ENCODE data around the gene ACOT8.
"Not testable (repeated sequence)": the region's sequence is repeated elsewhere in the genome, so short reads cannot be mapped to it uniquely, and the experiment has no call there.

ACOT8 gene

GRCh38 chr20:45813489-45813888, 43.7 kb downstream of the ACOT8 start:
- no peak for TF ChIP-seq CTCF (IDR thresholded peaks at IDR 0.05; ENCODE audit: extremely low read depth, insufficient read depth, missing control alignments)

DNA sequence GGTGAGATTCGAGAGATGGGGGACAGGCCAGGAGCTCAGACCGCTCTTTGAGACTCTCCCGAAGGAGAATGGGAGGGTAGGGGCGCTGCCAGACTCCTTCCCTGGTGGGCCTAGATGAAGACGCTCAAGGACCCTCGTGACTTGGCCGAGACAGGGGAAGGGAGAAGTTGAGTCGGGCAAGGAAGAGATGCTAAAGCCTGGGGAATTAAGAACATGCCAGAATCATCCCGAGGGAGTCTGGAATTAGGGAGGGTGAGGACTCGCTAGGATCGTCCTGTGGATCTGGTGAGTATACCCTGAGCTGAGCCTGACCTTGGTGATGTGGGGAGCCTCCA, 44.2 kb downstream of the ACOT8 start:
- in situ Hi-C loops (cut with MboI; ENCODE audit: low pct_unique_long_range_greater_than_20kb, low sequenced_read_pairs, unreplicated experiment) = no loop called here
- DNase-seq (ENCODE audit: low spot score) = no peak
- no peak for TF ChIP-seq CTCF (IDR thresholded peaks at IDR 0.05; ENCODE audit: extremely low read depth, insufficient read depth, missing control alignments)

More at GRCh38 chr20:45813489-45813888, 43.7 kb downstream of the ACOT8 start:
- in situ Hi-C loops (cut with MboI; ENCODE audit: low pct_unique_long_range_greater_than_20kb, low sequenced_read_pairs, unreplicated experiment) = no loop called here
- DNase-seq (ENCODE audit: low spot score) = no peak

- in situ Hi-C loops (cut with MboI; ENCODE audit: low pct_unique_long_range_greater_than_20kb, low sequenced_read_pairs, unreplicated experiment) = no loop called here
These were observed 44.8 kb downstream of the ACOT8 start, which contains the start of gene UBE2C for GRCh38 chr20:45812157-45813005. Gene UBE2C, plus strand, starts transcription at chr20:45812644. Its CDS starts 52 bp downstream, at chr20:45812696.

GRCh38 chr20:45810191-45810970, 46.8 kb downstream of the ACOT8 start:
- no peak for TF ChIP-seq CTCF (IDR thresholded peaks at IDR 0.05; ENCODE audit: extremely low read depth, insufficient read depth, missing control alignments)
- in situ Hi-C loops (cut with MboI; ENCODE audit: low pct_unique_long_range_greater_than_20kb, low sequenced_read_pairs, unreplicated experiment) = no loop called here
- no peak for DNase-seq (ENCODE audit: low spot score)

More at GRCh38 chr20:45812157-45813005, 44.8 kb downstream of the ACOT8 start, which contains the start of gene UBE2C:
- TF ChIP-seq CTCF (IDR thresholded peaks at IDR 0.05; ENCODE audit: extremely low read depth, insufficient read depth, missing control alignments) = no peak
- peak; percentile 98 for DNase-seq (ENCODE audit: low spot score)

DNA sequence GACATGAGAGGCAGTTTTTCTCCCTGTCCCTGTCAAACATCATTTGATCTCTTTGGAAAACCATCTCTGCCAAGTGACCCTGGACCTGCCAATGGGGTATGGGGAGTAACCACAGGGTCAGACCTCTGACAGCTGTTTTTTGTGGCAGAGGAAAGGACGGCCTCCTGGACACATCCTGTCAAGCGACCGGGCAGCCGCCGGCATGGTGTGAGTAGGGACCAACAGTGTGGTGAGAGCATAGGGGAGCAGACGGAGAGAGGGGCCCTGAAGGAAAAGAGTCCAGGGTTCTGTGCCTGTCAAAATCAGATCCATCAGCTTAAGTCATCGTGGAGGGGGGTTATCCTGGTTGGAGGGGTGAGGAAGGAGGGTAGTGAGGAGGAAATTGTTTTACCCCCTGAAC, 55.3 kb downstream of the ACOT8 start:
- TF ChIP-seq CTCF (IDR thresholded peaks at IDR 0.05; ENCODE audit: extremely low read depth, insufficient read depth, missing control alignments) = no peak
- in situ Hi-C loops (cut with MboI; ENCODE audit: low pct_unique_long_range_greater_than_20kb, low sequenced_read_pairs, unreplicated experiment) = no loop called here
- DNase-seq (ENCODE audit: low spot score) = no peak

DNA sequence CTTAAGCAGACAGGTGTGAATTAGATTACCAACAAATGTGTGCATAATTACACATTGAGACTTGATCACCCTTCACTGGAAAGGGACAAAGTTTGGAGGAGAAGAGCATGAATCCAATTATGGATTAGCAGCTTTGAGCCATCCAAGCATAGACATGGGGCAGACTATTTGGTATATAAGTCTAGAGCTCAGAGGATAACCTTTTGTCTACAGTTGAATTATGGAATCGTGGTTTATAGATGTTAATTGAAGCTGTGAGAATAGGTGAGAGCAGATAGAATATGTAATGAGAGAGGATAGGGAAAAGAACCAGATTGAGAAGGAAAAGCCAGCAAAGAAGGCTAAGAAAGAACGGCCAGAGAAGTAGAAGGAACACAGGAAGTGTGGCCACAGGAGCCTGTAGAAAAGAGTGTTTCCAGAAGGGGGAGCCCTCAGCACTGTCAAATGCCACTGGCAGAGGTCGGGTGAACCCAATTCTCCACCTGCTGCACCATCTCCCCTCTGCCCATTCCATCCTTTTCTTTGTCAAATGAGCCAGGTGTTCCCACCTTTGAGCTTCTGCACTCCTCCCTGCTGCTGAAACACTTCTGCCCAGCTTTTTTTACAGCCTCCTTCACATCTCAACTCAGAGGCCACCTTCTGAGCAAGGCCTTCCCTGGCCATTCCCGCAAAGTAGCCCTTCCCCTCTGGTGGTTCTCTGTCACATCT, 58.1 kb downstream of the ACOT8 start:
- in situ Hi-C loops (cut with MboI; ENCODE audit: low pct_unique_long_range_greater_than_20kb, low sequenced_read_pairs, unreplicated experiment) = no loop called here

GRCh38 chr20:45797955-45798354, 59.2 kb downstream of the ACOT8 start:
- DNase-seq (ENCODE audit: low spot score); in situ Hi-C loops (cut with MboI; ENCODE audit: low pct_unique_long_range_greater_than_20kb, low sequenced_read_pairs, unreplicated experiment): not testable (repeated sequence)

More for the DNA sequence above, 58.1 kb downstream of the ACOT8 start:
- peak; percentile 74 for TF ChIP-seq CTCF (IDR thresholded peaks at IDR 0.05; ENCODE audit: extremely low read depth, insufficient read depth, missing control alignments)
- peak; percentile 66 for DNase-seq (ENCODE audit: low spot score)

- DNase-seq (ENCODE audit: low spot score); in situ Hi-C loops (cut with MboI; ENCODE audit: low pct_unique_long_range_greater_than_20kb, low sequenced_read_pairs, unreplicated experiment): not testable (repeated sequence)
These were observed 59.7 kb downstream of the ACOT8 start for GRCh38 chr20:45797510-45797909.
